ENCODE measurements around the gene CDIP1. TPM values are rescaled to one million over a fixed set of nuclear protein-coding genes. Genes with fewer than 3 reads are reported as not detected.
A peak's percentile ranks its signal among the peaks of the same experiment; 100 is the strongest.

The CDIP1 gene
- total RNA-seq, 1 experiment from 2014 or later = 20.9 TPM

GRCh38 chr16:4489030-4489429 lies 49.5 kb downstream of the CDIP1 start:
- DNase-seq (ENCODE audit: low read depth) = peak; percentile 89

GRCh38 chr16:4488499-4488967 lies 50.0 kb downstream of the CDIP1 start:
- no peak for DNase-seq (ENCODE audit: low read depth)

- peak; percentile 64 for DNase-seq (ENCODE audit: low read depth)
These were observed 50.5 kb downstream of the CDIP1 start for GRCh38 chr16:4487955-4488498.

GRCh38 chr16:4486126-4486893 lies 52.3 kb downstream of the CDIP1 start:
- no peak for DNase-seq (ENCODE audit: low read depth)

DNA sequence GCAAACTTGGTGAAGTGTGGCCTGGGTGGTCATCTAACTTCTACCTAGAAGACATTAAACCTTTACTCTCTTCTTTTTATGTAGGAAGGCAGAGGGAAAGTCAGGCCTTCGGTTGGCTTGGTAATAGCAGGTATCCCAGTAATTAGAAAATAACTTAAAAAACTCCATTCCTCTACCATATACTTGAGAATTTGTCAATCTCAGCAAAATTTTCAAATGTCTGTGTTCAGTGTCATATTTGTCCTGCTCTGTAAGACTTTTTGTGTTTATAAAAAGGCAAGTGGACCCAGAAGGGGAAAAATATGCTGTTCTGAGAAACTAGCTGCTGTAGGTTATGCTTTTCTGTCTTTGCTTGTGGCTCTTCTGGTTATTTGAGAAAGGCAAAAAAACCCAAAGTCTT lies 56.6 kb downstream of the CDIP1 start:
- no peak for DNase-seq (ENCODE audit: low read depth)

GRCh38 chr16:4481526-4481925 lies 57.0 kb downstream of the CDIP1 start:
- no peak for DNase-seq (ENCODE audit: low read depth)

- peak; percentile 74 for DNase-seq (ENCODE audit: low read depth)
These were observed 60.6 kb downstream of the CDIP1 start for GRCh38 chr16:4477966-4478365.

DNA sequence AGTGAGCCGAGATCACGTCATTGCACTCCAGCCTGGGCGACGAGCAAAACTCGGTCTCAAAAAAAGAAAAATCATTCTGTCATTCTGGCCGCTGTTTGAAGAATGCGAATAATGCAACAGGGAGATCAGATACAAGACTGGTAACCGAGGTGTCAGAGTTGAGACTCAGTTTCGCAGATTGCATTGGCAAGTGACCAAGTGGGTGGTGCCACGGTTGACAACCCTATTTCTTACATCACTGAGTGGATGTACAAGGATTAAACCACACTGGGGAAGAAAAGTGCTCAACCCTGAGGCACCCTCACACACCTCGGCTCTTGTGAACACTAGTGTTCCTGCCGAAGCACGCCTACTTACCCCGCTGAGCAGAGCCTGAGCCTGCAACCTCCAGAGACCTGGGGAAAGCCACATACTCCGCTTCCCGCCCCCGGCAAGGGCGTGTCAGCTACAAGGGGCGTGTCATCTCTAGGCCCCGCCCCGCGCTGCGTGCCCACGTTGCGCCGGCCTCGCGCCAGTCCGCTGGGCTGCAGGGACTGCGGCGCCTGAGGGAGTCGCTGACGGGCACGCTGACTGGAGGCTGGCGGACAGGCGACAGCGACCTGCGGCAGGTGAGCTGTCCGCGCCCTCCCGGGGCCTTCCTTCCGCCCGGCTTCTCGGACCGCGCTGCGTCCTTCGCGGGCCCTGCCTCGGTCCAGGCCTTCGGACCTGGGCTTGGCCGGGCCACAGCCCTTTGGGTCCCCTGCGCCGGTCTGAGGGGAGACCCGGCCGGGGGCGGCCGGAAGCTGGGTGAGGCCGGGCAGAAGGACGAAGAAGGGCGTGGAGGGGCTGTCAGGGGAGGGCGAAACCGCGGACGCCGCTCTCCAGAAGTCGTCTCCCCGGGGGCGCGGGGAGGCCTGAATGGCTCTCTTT lies 62.4 kb downstream of the CDIP1 start, which contains the start of gene HMOX2:
Gene HMOX2 (plus strand): TSS at position 519 of the 909 bp plus-strand sequence. CDS start 29,127 bp downstream, outside the sequence.
- peak; percentile 89 for DNase-seq (ENCODE audit: low read depth)

GRCh38 chr16:4474192-4474961 lies 64.2 kb downstream of the CDIP1 start, which contains the start of gene NMRAL1:
TSS of gene NMRAL1 (minus strand) at chr16:4474625. CDS start at chr16:4474132, 493 bp downstream.
- peak; percentile 92 for DNase-seq (ENCODE audit: low read depth)

- DNase-seq (ENCODE audit: low read depth) = no peak
These were observed 65.7 kb downstream of the CDIP1 start for GRCh38 chr16:4472880-4473279.

DNA sequence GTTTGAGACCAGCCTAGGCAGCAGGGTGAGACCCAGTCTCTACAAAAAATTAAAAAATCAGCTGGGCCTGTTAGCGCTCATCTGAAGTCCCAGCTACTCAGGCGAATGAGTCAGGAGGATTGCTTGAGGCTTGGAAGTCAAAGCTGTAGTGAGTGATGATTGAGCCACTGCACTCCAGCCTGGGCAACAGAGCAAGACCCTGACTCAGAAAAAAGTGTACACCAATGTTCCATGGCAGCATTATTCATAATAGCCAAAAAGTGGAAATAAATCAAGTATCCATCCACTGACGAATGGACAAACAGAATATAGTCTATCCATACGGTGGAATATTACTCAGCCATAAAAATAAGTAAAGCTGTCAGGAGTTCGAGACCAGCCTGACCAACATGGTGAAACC lies 66.7 kb downstream of the CDIP1 start:
- DNase-seq (ENCODE audit: low read depth) = no peak

GRCh38 chr16:4468972-4469371 lies 69.6 kb downstream of the CDIP1 start:
- no peak for DNase-seq (ENCODE audit: low read depth)

DNA sequence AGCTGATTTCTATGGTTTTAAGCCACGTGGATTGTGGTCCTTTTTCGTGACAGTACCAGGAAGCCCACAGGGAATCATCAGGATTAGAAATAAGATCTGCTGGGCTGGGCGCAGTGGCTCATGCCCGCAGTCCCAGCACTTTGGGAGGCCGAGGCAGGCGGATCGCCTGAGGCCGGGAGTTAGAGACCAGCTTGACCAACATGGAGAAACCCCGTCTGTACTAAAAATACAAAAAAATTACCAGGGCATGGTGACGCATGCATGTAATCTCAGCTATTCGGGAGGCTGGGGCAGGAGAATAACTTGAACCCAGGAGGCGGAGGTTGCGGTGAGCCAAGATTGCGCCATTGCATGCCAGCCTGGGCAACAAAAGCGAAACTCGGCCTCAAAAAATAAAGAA lies 70.7 kb downstream of the CDIP1 start:
- no peak for DNase-seq (ENCODE audit: low read depth)

GRCh38 chr16:4465977-4466779 lies 72.4 kb downstream of the CDIP1 start:
- DNase-seq (ENCODE audit: low read depth) = no peak

DNA sequence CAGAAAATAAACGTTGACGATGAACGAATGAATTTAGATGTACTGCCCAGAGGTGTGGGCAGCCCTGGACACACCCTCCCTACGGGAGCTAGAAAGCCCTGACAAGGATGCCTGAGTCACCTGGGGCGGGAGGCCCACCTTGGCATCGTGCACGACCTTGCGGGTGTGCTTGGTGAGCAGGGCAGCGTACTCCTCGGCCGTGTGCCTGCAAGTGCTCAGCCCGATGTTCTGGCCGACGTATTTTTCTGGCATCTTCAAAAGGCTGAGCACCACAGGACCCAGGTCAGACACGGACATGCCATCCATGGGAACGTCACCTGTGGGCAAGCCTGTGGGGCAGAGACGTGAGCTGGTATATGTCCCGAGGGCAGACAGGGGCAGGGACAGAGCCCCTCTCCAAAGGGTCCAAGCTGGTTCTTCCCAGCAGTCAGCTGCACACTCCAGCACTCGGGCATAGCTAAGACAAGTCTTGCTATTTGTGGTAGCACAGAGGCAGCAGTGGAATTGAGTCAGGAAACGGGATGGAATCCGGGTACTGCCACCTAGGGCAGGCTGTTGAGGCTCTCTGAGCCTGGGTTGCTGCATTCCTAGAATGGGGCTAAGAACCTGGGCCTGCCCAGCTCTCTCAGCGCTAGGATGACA lies 74.9 kb downstream of the CDIP1 start:
- DNase-seq (ENCODE audit: low read depth) = no peak

GRCh38 chr16:4461250-4462085 lies 77.1 kb downstream of the CDIP1 start:
- no peak for DNase-seq (ENCODE audit: low read depth)

GRCh38 chr16:4460936-4461249 lies 77.7 kb downstream of the CDIP1 start:
- DNase-seq (ENCODE audit: low read depth) = no peak

Measured in M059J (cell line).